PC-3 (cell line): ENCODE data around the gene IRX4. TPM values are rescaled to one million over a fixed set of nuclear protein-coding genes. Genes with fewer than 3 reads are reported as not detected.

Source experiments
- ATAC-seq: fragments of 200-7000 bp; cut with Tn5 transposase; 2 replicates; pipeline ENCODE4 v1.9.1; 2020; ENCODE audit warnings: mild to moderate bottlenecking, moderate library complexity
- BruUV-seq: library from RNA; stranded (reverse); fragments of 400-500 nt; replicated peaks from 2 replicates; lab custom pipeline; 2021; lab: Mats Ljungman, UMichigan
- CTCF ChIA-PET: fragments of 300-600 bp; sonication (Branson Sonifier 250); formaldehyde crosslinking; loops from one replicate; lab custom pipeline; 2022; ENCODE audit warnings: antibody characterized with exemption; lab: Charles Lee
- POLR2A ChIA-PET: fragments of 300-600 bp; sonication (Branson Sonifier 250); formaldehyde crosslinking; loops from one replicate; lab custom pipeline; 2022; ENCODE audit warnings: antibody characterized with exemption; ENCODE audit not compliant: unreplicated experiment; lab: Charles Lee
- DNase-seq: peaks from one replicate; pipeline ENCODE4 v3.0.0-alpha.2; 2015
- H2AFZ ChIP-seq: fragments of 300-600 bp; sonication (generic); 2 replicates; pipeline ENCODE4 v1.6.0; 2016; ENCODE audit warnings: antibody characterized with exemption, low read length
- H3F3A ChIP-seq: fragments of 300-600 bp; sonication (generic); one replicate; pipeline ENCODE4 v1.6.0; 2017; ENCODE audit warnings: antibody characterized with exemption, low read length, control low read depth, mild to moderate bottlenecking; ENCODE audit not compliant: unreplicated experiment
- H3K27ac ChIP-seq: fragments of 300-600 bp; sonication (generic); 2 replicates; pipeline ENCODE4 v1.5.1; 2016; ENCODE audit warnings: mild to moderate bottlenecking, low read length
- H3K27me3 ChIP-seq: fragments of 300-600 bp; sonication (generic); 2 replicates; pipeline ENCODE4 v1.6.1; 2016; ENCODE audit warnings: low read length, mixed read lengths
- H3K36me3 ChIP-seq: fragments of 300-600 bp; sonication (generic); 2 replicates; pipeline ENCODE4 v1.6.1; 2016; ENCODE audit warnings: low read depth, mixed run types, low read length, mixed read lengths
- H3K4me1 ChIP-seq: fragments of 300-600 bp; sonication (generic); 2 replicates; pipeline ENCODE4 v1.5.1; 2016; ENCODE audit warnings: low read length; ENCODE audit not compliant: insufficient read depth
- H3K4me2 ChIP-seq: fragments of 300-600 bp; sonication (generic); 2 replicates; pipeline ENCODE4 v1.6.0; 2016; ENCODE audit warnings: low read length
- H3K4me3 ChIP-seq: fragments of 300-600 bp; sonication (generic); 2 replicates; pipeline ENCODE4 v1.5.1; 2016; ENCODE audit warnings: mild to moderate bottlenecking, low read length, mixed read lengths
- H3K79me2 ChIP-seq: fragments of 300-600 bp; sonication (generic); 2 replicates; pipeline ENCODE4 v1.6.1; 2017; ENCODE audit warnings: low read length, mixed read lengths
- H3K9ac ChIP-seq: fragments of 300-600 bp; sonication (generic); 2 replicates; pipeline ENCODE4 v1.6.0; 2016; ENCODE audit warnings: mild to moderate bottlenecking, low read length
- H3K9me2 ChIP-seq: fragments of 300-600 bp; sonication (generic); replicated peaks from 2 replicates; pipeline ENCODE4 v1.6.1; 2016; ENCODE audit warnings: mixed run types, low read length, mixed read lengths
- H3K9me3 ChIP-seq: fragments of 300-600 bp; sonication (generic); 2 replicates; pipeline ENCODE4 v1.6.1; 2016; ENCODE audit warnings: low read length, mixed read lengths
- H4K20me1 ChIP-seq: fragments of 300-600 bp; sonication (generic); 2 replicates; pipeline ENCODE4 v1.6.1; 2016; ENCODE audit warnings: low read length, mixed read lengths
- CTCF ChIP-seq: fragments of 300-600 bp; sonication (generic); conservative IDR thresholded peaks from 2 replicates; pipeline ENCODE4 v1.5.1; 2017; ENCODE audit warnings: antibody characterized with exemption, low read depth, mild to moderate bottlenecking, low read length
- EZH2 ChIP-seq: fragments of 300-600 bp; sonication (generic); IDR thresholded peaks from one replicate; pipeline ENCODE4 v1.6.1; 2017; ENCODE audit warnings: antibody characterized with exemption, mild to moderate bottlenecking, low read length; ENCODE audit not compliant: unreplicated experiment
- EZH2phosphoT487 ChIP-seq: fragments of 300-600 bp; sonication (generic); IDR thresholded peaks from 2 replicates; pipeline ENCODE4 v1.6.1; 2018; ENCODE audit warnings: mild to moderate bottlenecking, antibody characterized with exemption, low read length, borderline replicate concordance
- intact Hi-C: fragments of 100-400 bp; cut with micrococcal nuclease; formaldehyde crosslinking; loops from 2 replicates; pipeline ENCODE4 v1.9.0; 2023
- total RNA-seq: library from RNA; depleted of rRNA; stranded (reverse); fragments of >200 nt; gene quantifications from 2 replicates; pipeline ENCODE4 v1.2.3, GENCODE V29; 2014

Gene IRX4
- total RNA-seq, 1 experiment from 2014 or later = not detected

GRCh38 chr5:1886846-1887587 is 4.3 kb upstream of the IRX4 start:
- DNase-seq (no peak), ATAC-seq (no peak)
- CTCF ChIA-PET = no interaction called here
- BruUV-seq = no TSS peak
- H3K27me3 ChIP-seq = peaks cover 77% of the 10 kb centered on the region
- POLR2A ChIA-PET = no interaction called here
- H3K4me1 ChIP-seq = peaks cover 11% of the 10 kb centered on the region; the same call in 1 of the 2 replicates
- no peak overlapping the region for H3K4me2 ChIP-seq
- no peaks in the 10 kb centered on the region for H3K79me2 ChIP-seq
- H3K36me3 ChIP-seq = no peaks in the 10 kb centered on the region
- no peaks in the 10 kb centered on the region for H3K9me3 ChIP-seq
- no peaks in the 10 kb centered on the region for H3F3A ChIP-seq
- H3K4me3 ChIP-seq = no peak overlapping the region
- TF ChIP-seq EZH2phosphoT487 (no peak), EZH2 (no peak), CTCF (no peak)
- no peaks in the 10 kb centered on the region for H4K20me1 ChIP-seq
- no peaks in the 10 kb centered on the region for H3K9me2 ChIP-seq
- no peak overlapping the region for H2AFZ ChIP-seq
- intact Hi-C loops = no loop called here
- H3K9ac ChIP-seq = no peak overlapping the region
- no peak overlapping the region for H3K27ac ChIP-seq

GRCh38 chr5:1885868-1886845 is 3.4 kb upstream of the IRX4 start:
- Histone ChIP-seq H3K27ac (no peak overlapping the region), H3K4me2 (no peak overlapping the region), H3F3A (no peaks in the 10 kb centered on the region), H4K20me1 (no peaks in the 10 kb centered on the region), H3K4me1 (peaks cover 11% of the 10 kb centered on the region; the same call in 1 of the 2 replicates), H3K79me2 (no peaks in the 10 kb centered on the region), H2AFZ (no peak overlapping the region), H3K27me3 (peaks cover 69% of the 10 kb centered on the region), H3K9me3 (no peaks in the 10 kb centered on the region), H3K9ac (no peak overlapping the region), H3K4me3 (no peak overlapping the region), H3K9me2 (no peaks in the 10 kb centered on the region), H3K36me3 (no peaks in the 10 kb centered on the region)
- CTCF ChIA-PET = no interaction called here
- DNase-seq (no peak), ATAC-seq (no peak)
- BruUV-seq = no TSS peak
- intact Hi-C loops = no loop called here
- POLR2A ChIA-PET = no interaction called here
- TF ChIP-seq EZH2phosphoT487 (no peak), EZH2 (peak; percentile 23), CTCF (no peak)
